Measurements from ENCODE around the gene AMH. TPM values are rescaled to one million over a fixed set of nuclear protein-coding genes. Genes with fewer than 3 reads are reported as not detected.

The AMH gene
- total and polyA plus RNA-seq, 2 experiments from 2014 or later, result 1.9 to 6.8 TPM

- no peak overlapping the region for H3K4me3 Mint-ChIP-seq
- ATAC-seq, result no peak
- peaks cover 4% of the 10 kb centered on the region; the same call in 1 of the 2 replicates for H3F3A ChIP-seq (replicated peaks; ENCODE audit: low read depth)
- H3K4me1 Mint-ChIP-seq, result peaks cover 3% of the 10 kb centered on the region; the same call in 2 of the 3 replicates
- H3K9me3 Mint-ChIP-seq, result no peaks in the 10 kb centered on the region
- TF ChIP-seq JUNB (IDR thresholded peaks at IDR 0.05; ENCODE audit: unreplicated experiment) (no peak), NANOG (IDR thresholded peaks at IDR 0.05; ENCODE audit: borderline replicate concordance) (no peak), STAT1 (IDR thresholded peaks at IDR 0.05; ENCODE audit: unreplicated experiment) (no peak), ZNF114 (CRISPR knock-in tag; IDR thresholded peaks at IDR 0.05) (no peak), REST (IDR thresholded peaks at IDR 0.05; ENCODE audit: unreplicated experiment) (no peak), CTCF (conservative IDR thresholded peaks at IDR 0.05; ENCODE audit: low read depth in 2 of 2) (no peak), ETS1 (IDR thresholded peaks at IDR 0.05) (no peak), CREB1 (CRISPR knock-in tag; IDR thresholded peaks at IDR 0.05; ENCODE audit: low read depth) (no peak), ZNF462 (CRISPR knock-in tag; IDR thresholded peaks at IDR 0.05) (no peak)
- DNase-seq (ENCODE audit: low spot score), result peak; percentile 44
- H3K79me2 ChIP-seq (replicated peaks; ENCODE audit: insufficient read depth), result no peaks in the 10 kb centered on the region
- H3K36me3 Mint-ChIP-seq (ENCODE audit: low read depth), result peaks cover 10% of the 10 kb centered on the region; the same call in 2 of the 3 replicates
- H3K27me3 ChIP-seq (ENCODE audit: insufficient read depth), result peaks cover 21% of the 10 kb centered on the region
- H2AFZ ChIP-seq, result no peak overlapping the region
- H4K20me1 ChIP-seq (replicated peaks; ENCODE audit: insufficient read depth), result no peaks in the 10 kb centered on the region; the same call in 1 of the 2 replicates
- H3K9me2 ChIP-seq (ENCODE audit: insufficient read depth), result no peaks in the 10 kb centered on the region
- peaks cover 35% of the 10 kb centered on the region for H3K27me3 Mint-ChIP-seq (ENCODE audit: insufficient read depth, low read depth, poor library complexity)
- no peak overlapping the region for H3K27ac Mint-ChIP-seq
- no peaks in the 10 kb centered on the region for H3K36me3 ChIP-seq (ENCODE audit: insufficient read depth)
- no peak overlapping the region for H3K4me3 ChIP-seq
- peaks cover 5% of the 10 kb centered on the region; the same call in 1 of the 2 replicates for H3K4me1 ChIP-seq (ENCODE audit: insufficient read depth)
- H3K4me2 ChIP-seq, result no peak overlapping the region
- H3K27ac ChIP-seq (ENCODE audit: low read depth), result no peak overlapping the region
These were observed 2.3 kb downstream of the AMH start for GRCh38 chr19:2251106-2252054.

Measured in GM23338 (cell line).